ENCODE results near the gene ADAMTS2. TPM values are rescaled to one million over a fixed set of nuclear protein-coding genes. Genes with fewer than 3 reads are reported as not detected.

ADAMTS2 gene
- total RNA-seq (2014; rRNA removed; shearing (Covaris generic)) (132 and 141 TPM in 2 replicates), polyA plus RNA-seq (2016; fragmentation: Nextera tagmentation; extraction: Ambion mirVana) (61.3 and 62.0 TPM in 2 replicates)

DNA sequence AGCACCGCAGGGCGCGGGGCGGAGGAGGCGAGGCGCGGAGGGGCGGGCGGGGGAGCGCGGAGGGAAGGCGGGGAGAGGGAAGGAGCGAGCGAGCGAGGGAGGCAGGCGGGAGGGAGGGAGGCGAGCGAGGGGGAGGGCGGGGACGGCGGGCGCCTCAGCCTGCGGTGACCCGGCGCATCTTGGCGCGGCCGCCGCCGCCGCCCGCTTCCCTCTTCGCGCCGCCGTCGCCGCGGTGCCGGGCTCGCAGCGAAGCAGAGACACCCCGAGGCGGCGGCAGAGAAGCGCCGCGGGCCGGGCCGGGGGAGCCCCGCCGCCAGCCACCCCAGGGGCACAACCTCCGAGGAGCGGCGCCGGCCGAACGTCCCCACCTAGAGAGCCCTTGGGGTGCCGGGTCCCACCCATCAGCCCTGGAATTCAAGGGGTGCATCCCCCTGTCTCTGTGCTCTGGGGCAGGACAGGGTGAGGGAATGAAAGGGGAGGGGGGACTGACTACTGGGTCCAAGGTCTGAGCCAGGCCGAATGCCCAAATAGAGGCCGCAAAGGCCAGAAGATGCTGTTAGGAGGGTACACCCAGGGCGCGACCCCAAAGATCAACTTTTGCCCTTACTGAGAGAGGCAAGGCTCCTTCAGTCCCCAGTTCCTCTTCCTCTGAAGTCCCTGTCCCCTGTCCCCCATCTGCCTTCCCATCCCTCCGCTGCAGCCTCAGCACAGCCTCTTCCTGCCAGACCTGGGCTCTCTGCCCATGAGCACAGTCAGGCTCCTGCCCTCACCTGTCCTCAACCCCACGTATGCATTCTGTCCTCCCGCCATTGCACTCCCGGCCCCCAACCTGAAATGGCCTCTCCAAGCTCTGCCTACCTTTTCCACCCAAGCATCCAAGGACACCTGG, at the start of gene ADAMTS2:
ADAMTS2 (minus strand) TSS at position 29 of the 889 bp plus-strand sequence. CDS start 133 bp downstream, outside the sequence.
- no peak for TF ChIP-seq EZH2phosphoT487 (IDR thresholded peaks at IDR 0.05; ENCODE audit: insufficient read depth, low read depth)
- no peak for TF ChIP-seq EZH2 (IDR thresholded peaks at IDR 0.05; ENCODE audit: insufficient read depth, poor library complexity, severe bottlenecking)
- peaks cover 7% of the 10 kb centered on the region; the same call in 1 of the 2 replicates for H3F3A ChIP-seq (ENCODE audit: insufficient read depth)
- no peaks in the 10 kb centered on the region for H3K36me3 ChIP-seq (ENCODE audit: low read depth)
- in situ Hi-C loops (cut with MboI) = loop anchor here (10.0 kb wide), 1 partner anchor 181 kb away; no protein-coding TSS in a partner anchor
- 22 to 25% methylated on average over 31 to 34 of the region's 67 CpGs for WGBS, 2 experiments (ENCODE audit: low coverage in 1 of 2, low lambda C conversion rate in 2 of 2, missing lambda C conversion rate in 2 of 2)
- peak within 1 kb of the TSS; percentile 91 for H3K9ac ChIP-seq
- no peaks in the 10 kb centered on the region for H3K27me3 ChIP-seq (replicated peaks; ENCODE audit: insufficient read depth)
- no peaks in the 10 kb centered on the region for H3K9me3 ChIP-seq (ENCODE audit: low read depth)
- peak within 1 kb of the TSS; percentile 43 for H3K27ac ChIP-seq
- H4K20me1 ChIP-seq (ENCODE audit: insufficient read depth) = no peaks in the 10 kb centered on the region
- H3K4me3 ChIP-seq = peak within 1 kb of the TSS; percentile 85
- H2AFZ ChIP-seq = peak within 1 kb of the TSS; percentile 67
- peak within 1 kb of the TSS; percentile 96 for H3K4me2 ChIP-seq (ENCODE audit: unreplicated experiment)
- H3K79me2 ChIP-seq (ENCODE audit: insufficient read depth) = peaks cover 40% of the 10 kb centered on the region
- DNase-seq = peak; percentile 86
- H3K4me1 ChIP-seq (ENCODE audit: insufficient read depth) = peaks cover 14% of the 10 kb centered on the region; the same call in 1 of the 2 replicates
- H3K9me2 ChIP-seq (ENCODE audit: insufficient read depth) = no peaks in the 10 kb centered on the region

DNA sequence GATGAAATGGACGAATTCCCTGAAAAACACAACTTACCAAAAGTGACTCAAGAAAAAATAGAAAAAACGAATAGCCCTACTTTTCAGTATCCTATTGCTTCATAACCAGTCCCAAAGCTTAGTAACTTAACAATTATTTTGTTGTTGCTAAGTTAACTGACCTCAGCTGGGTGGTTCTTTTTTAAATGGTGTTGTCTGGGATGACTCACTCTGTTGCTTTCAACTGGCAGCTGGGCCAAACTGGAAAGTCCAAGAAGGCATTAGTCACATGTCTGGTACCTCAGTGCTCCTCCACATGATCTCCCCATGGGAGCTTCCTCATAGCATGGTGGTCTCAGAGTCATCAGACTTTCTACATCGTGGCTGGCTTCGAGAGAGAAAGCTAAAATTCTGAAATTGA, 47.8 kb upstream of the ADAMTS2 start:
- in situ Hi-C loops (cut with MboI) = no loop called here
- TF ChIP-seq EZH2 (IDR thresholded peaks at IDR 0.05; ENCODE audit: insufficient read depth, poor library complexity, severe bottlenecking) (no peak), EZH2phosphoT487 (IDR thresholded peaks at IDR 0.05; ENCODE audit: insufficient read depth, low read depth) (no peak)
- H3K9me3 ChIP-seq (ENCODE audit: low read depth) = peaks cover 20% of the 10 kb centered on the region
- H3K36me3 ChIP-seq (ENCODE audit: low read depth) = no peaks in the 10 kb centered on the region
- no peaks in the 10 kb centered on the region for H4K20me1 ChIP-seq (ENCODE audit: insufficient read depth)
- H3K27me3 ChIP-seq (replicated peaks; ENCODE audit: insufficient read depth) = no peaks in the 10 kb centered on the region
- H3K9me2 ChIP-seq (ENCODE audit: insufficient read depth) = no peaks in the 10 kb centered on the region
- no peak overlapping the region for H3K4me2 ChIP-seq (ENCODE audit: unreplicated experiment)
- peak overlapping the region; percentile 34 for H3K27ac ChIP-seq
- WGBS, 2 experiments (ENCODE audit: low coverage in 1 of 2, low lambda C conversion rate in 2 of 2, missing lambda C conversion rate in 2 of 2) = 2 to 4% methylated on average over 4 of the region's 4 CpGs
- no peaks in the 10 kb centered on the region for H3K4me1 ChIP-seq (ENCODE audit: insufficient read depth)
- H3K79me2 ChIP-seq (ENCODE audit: insufficient read depth) = no peaks in the 10 kb centered on the region
- DNase-seq = peak; percentile 73
- H3K9ac ChIP-seq = no peak overlapping the region
- peaks cover 12% of the 10 kb centered on the region for H3F3A ChIP-seq (ENCODE audit: insufficient read depth)
- no peak overlapping the region for H3K4me3 ChIP-seq
- H2AFZ ChIP-seq = no peak overlapping the region

DNA sequence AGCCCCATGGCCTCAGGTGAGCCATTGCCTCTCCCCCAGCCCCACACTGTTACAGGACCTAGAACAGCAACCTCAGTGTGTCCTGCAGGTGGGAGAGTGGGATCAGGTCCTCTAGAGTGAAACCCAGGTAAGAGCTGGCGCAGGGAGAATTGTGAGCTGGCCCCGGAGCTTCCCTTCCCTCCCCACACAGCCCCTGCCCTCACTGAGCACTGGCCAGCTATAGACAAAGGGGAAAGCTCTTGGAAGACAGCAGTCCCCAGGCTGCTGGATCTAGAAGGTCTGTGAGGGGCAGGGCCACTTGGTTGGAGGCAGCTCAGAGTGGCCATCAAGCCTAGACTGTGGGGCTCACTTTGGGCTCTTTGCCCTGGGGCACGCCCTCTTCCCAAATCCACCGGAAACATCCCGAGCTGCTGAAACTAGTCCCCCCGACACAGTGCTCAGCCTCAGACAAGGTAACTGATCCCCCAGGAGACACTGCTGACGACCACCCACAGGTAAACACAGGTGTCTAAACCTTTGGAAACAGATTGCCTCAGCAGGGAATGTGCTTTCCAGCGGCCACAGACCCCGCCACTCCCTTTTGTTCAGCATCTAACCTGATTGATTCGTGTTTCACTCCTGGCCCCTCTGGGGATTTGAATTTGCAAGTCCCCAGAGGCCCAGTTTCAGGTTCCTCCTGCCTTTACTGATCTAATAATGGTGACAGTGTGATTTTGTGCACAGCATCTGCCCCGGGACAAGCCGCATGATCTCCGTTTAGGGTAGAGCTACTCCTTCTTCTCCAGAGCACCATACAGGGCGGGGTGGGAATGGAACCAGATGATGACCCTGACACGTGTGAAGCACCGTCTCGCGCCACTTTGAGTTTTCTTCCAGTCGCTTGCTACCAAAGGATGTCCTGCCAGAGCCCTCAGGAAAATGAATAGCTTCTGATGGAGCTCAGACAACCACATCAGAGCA, 42.2 kb upstream of the ADAMTS2 start:
- no peaks in the 10 kb centered on the region for H3K4me1 ChIP-seq (ENCODE audit: insufficient read depth)
- no peaks in the 10 kb centered on the region for H4K20me1 ChIP-seq (ENCODE audit: insufficient read depth)
- H3K4me2 ChIP-seq (ENCODE audit: unreplicated experiment) = no peak overlapping the region
- no peaks in the 10 kb centered on the region for H3K9me2 ChIP-seq (ENCODE audit: insufficient read depth)
- H3K36me3 ChIP-seq (ENCODE audit: low read depth) = no peaks in the 10 kb centered on the region
- peaks cover 14% of the 10 kb centered on the region for H3K9me3 ChIP-seq (ENCODE audit: low read depth)
- 53 to 55% methylated on average over 19 of the region's 19 CpGs for WGBS, 2 experiments (ENCODE audit: low coverage in 1 of 2, low lambda C conversion rate in 2 of 2, missing lambda C conversion rate in 2 of 2)
- H2AFZ ChIP-seq = no peak overlapping the region
- H3K79me2 ChIP-seq (ENCODE audit: insufficient read depth) = no peaks in the 10 kb centered on the region
- no peak overlapping the region for H3K27ac ChIP-seq
- in situ Hi-C loops (cut with MboI) = no loop called here
- no peak for DNase-seq
- peaks cover 1% of the 10 kb centered on the region for H3F3A ChIP-seq (ENCODE audit: insufficient read depth)
- H3K9ac ChIP-seq = no peak overlapping the region
- H3K27me3 ChIP-seq (replicated peaks; ENCODE audit: insufficient read depth) = no peaks in the 10 kb centered on the region
- H3K4me3 ChIP-seq = no peak overlapping the region
- no peak for TF ChIP-seq EZH2phosphoT487 (IDR thresholded peaks at IDR 0.05; ENCODE audit: insufficient read depth, low read depth)
- TF ChIP-seq EZH2 (IDR thresholded peaks at IDR 0.05; ENCODE audit: insufficient read depth, poor library complexity, severe bottlenecking) = no peak

- H3K27ac ChIP-seq = no peak overlapping the region
- H3F3A ChIP-seq (ENCODE audit: insufficient read depth) = no peaks in the 10 kb centered on the region
- no peaks in the 10 kb centered on the region for H3K36me3 ChIP-seq (ENCODE audit: low read depth)
- H3K9ac ChIP-seq = no peak overlapping the region
- no peaks in the 10 kb centered on the region for H3K4me1 ChIP-seq (ENCODE audit: insufficient read depth)
- in situ Hi-C loops (cut with MboI) = no loop called here
- no peak overlapping the region for H2AFZ ChIP-seq
- peak; percentile 34 for DNase-seq
- 12 to 20% methylated on average over 7 of the region's 7 CpGs for WGBS, 2 experiments (ENCODE audit: low coverage in 1 of 2, low lambda C conversion rate in 2 of 2, missing lambda C conversion rate in 2 of 2)
- no peaks in the 10 kb centered on the region for H4K20me1 ChIP-seq (ENCODE audit: insufficient read depth)
- H3K4me2 ChIP-seq (ENCODE audit: unreplicated experiment) = no peak overlapping the region
- TF ChIP-seq EZH2phosphoT487 (IDR thresholded peaks at IDR 0.05; ENCODE audit: insufficient read depth, low read depth) = no peak
- no peak for TF ChIP-seq EZH2 (IDR thresholded peaks at IDR 0.05; ENCODE audit: insufficient read depth, poor library complexity, severe bottlenecking)
- H3K4me3 ChIP-seq = no peak overlapping the region
- H3K9me3 ChIP-seq (ENCODE audit: low read depth) = peaks cover 7% of the 10 kb centered on the region
- H3K27me3 ChIP-seq (replicated peaks; ENCODE audit: insufficient read depth) = no peaks in the 10 kb centered on the region
- H3K9me2 ChIP-seq (ENCODE audit: insufficient read depth) = no peaks in the 10 kb centered on the region
- H3K79me2 ChIP-seq (ENCODE audit: insufficient read depth) = no peaks in the 10 kb centered on the region
Measured at GRCh38 chr5:179385914-179386313, 40.7 kb upstream of the ADAMTS2 start.
